Amniotic stem cell (primary cell): ENCODE results near the gene CAMTA1.

Experiments
- DNase-seq: peaks from one replicate; lab custom pipeline; 2025; lab: John Stamatoyannopoulos, UW

The CAMTA1 gene

DNA sequence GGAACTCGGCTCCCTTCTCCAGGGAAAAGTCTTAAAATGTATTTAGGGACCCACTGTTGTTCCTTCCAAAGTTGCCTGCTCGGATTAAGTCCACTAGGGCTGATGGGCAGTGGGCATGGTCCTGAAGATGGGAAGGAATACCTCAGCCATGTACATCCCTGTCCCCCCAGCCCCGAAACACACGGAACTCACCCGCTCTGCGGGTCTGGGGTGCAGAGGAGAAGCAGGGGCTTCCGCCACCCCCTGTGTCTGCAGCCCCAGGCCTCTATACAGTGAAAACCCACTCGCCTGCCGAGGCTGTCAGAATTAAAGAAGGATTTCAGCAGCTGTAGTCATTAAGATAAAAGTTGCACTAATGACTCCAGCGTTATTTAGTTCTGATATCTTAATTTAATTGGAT is 773.2 kb downstream of the CAMTA1 start:
- no peak for DNase-seq

DNA sequence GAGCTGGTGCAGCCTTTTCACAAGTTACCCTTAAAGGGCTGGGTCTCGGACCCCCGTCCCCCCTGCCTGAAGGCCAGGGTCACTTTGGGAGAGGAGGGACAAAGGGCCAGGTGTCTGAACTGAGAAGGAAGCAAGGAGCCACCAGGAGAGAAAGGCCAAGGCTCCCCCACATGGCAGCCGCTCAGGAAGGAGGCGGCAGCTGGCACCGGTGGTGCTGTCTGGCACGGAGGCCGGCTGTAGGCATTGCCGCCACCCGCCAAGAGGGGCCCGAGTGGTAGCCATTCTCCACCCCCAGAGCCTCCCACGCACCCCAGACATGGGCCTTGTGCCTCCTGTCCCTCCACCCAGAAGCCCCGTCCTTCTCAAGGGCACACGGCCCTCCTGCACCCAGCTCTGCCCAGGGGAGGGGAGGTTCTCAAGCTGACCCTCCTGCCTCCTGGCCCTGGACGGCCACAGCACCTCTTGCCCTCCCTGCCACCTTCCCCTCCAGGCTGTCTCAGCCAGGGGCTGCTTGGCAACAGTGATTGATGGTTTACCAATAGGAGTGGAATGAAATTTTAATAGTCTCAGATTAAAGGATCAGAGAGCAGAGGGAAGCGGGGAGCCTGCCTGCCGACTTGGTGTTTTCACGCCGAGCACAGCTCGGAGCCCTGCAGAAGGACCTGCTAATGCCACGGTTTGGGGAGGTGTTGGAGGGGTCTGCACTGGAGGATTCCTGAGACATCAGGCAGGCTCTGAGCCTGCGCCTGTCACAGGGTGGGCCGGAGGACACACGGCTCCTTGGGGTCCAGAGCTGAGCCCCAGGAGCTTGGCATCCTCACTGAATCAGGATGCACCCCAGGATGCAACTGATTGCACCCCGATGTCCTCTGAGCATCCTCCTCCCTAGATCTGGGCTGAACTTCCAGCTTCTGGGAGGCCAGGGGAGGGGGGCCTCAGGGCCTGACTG is 773.9 kb downstream of the CAMTA1 start:
- no peak for DNase-seq

DNA sequence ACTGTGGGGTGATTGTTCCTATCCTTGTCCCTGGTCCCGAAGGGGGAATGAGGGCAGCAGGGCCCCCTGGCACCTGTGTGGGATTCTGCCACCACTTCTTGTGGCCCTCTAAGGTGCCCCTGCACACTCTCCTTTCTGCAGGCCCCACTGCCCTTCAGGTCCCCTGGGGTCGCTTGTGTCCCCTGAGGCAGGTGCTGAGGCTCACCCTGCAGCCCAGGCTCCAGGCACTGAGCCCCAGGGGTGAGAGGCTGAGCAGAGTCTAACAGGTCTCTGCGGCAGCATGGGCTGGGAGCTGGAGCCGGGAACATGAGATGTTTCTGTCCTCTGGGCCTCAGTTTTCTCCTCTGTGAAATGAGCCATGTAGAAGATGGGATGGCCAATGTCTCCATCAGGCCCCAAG is 774.9 kb downstream of the CAMTA1 start:
- DNase-seq, result no peak

DNA sequence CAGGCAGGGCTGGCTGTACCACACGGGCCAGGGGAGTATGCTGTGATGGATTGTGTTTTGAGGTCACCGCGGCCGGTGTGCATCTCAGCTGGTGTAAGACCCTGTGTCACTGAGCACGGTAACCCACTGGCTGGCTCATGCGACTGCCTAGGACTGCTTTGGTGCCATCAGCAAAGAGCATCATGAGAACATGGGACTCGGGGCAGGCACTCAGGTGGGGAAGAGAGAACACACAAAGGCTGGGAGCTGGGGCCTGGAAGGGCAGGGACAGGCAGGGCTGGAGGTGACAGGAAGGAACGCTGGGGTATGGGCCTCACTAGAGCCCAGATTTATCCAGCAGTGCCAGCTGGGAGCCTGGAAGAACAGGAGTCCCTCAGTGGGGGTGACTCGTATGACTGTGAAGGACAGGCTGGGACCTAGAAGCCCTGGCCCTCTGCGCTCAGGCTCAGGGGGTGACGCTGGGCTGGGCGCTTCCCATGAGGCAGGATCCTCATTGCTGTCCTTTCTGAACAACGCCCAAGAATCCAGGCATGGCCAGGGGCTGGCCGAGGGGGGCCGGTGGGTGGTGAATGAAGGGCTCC is 775.4 kb downstream of the CAMTA1 start:
- DNase-seq, result no peak

DNA sequence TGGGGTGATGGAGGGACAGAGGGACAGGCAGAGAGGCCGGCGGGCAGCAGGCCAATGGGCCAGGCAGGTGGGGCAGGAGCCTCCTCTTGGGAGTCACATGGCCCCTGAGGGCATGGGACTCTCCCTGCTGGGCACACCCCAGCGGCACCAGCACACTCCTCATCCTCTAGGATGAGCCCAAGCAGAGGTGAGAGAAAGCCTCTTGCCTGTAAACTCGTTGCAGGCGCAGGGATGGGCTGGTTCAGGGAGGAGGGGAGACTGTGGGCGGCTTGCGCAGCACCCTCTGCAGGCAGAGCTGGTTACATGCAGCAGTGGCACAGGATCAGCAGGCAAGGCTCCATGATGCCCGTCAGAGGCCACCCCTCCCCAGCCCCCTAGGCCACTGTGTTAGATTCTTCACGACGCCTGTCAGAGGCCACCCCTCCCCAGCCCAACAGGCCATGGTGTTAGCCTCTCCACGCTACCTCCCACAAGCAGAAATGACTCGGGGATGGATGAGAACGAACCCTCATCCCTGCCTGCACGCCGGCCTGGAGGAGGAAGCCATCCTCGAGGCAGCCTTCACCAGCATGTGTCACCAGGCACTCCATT is 776.2 kb downstream of the CAMTA1 start:
- DNase-seq, result no peak

DNA sequence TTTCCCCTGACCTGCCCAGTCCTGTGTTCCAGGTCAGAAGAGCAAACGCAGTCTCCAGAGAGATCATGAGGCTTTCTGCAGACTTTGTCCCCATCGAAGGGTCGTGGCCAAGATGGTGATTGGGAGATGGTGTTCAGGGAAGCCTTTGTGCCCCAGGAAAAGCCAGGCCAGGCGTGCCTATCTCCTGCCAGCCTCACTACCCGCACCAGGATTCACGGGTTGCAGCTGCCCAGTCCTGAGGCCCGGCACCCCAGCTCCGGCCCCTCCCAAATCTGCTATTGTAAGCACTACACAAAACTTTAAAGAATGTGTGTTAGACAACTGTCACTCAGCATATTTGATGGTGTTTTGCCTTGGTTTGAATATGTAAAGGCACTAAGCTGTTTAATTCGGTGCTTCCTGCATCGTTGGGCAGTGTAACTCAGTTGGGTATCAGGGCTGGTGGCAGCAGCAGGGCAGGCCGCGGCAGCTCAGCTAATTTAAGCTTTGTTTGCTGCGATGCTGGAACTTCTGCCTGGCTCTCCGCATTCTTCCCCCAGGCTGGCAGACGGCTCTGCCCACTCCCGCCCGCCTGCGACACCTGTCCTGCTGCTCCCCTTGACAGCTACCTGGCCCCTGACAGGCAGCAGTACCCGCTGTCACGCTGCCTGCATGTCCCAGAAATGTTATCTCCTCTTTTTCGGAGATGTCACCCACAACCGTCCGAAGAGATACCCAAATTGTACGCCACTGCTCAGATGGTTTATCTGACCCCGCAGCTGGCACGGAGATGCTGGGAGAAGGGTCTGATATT is 776.9 kb downstream of the CAMTA1 start:
- DNase-seq, result no peak

DNA sequence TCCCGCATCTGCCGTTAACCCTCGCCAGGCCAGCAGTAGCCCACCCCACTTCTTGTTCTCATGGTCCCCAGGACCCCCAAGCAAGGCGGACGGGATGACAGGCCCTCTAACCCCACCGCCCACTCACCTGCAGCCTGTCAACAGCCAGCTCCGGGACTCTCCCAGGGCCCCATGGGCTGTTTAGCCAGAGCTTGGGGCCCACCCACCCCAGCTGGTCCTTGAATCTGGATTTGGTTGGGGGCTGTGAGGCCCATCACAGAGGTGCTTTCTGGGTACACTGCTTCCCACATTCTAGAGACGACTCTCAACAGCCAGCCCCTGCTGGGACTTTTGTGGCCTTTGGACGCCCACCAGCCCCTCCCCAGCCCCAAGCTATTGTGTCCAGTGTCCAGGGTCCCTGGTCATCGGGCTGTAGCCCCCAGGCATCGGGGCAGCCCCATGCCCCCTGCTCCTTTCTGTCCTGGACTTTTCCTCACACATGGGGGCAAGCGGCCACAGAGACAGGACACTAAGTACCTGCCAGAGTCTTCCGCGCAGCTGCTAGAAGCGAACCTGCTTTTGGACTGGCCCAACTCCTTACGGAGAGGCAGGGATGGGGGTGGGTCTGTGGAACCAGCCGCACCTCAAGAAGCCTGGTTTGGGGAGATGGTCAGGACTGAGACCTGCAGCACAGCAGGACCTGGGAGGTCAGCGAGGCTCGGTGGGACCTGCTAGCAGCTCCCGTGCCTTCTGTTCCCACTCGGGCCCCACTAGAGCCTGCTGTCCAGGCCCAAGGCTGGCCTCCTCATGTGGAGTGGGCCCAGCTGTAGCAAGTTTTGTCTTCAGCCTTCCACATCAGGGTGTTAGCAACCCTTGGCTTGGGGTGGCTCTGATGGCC is 777.7 kb downstream of the CAMTA1 start:
- no peak for DNase-seq

DNA sequence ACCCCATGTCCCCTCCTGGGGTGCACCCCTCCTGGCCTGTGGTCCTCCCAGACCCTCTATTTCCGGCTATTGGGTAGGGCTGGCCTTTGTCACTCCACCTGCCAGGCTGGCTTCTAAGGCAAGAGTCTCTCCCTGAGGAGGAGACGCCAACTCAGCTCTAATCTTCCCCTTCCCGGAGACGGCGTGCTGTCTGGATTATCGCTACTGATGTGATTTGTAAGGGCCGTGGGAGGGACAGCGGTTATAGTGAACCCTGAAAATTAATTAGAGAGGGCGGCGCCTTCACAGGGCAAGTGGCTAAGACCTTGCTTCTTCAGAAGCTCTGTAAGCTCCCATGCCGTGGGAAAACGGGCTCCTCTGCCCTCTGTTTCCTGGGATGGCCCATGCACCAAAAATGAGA is 778.9 kb downstream of the CAMTA1 start:
- DNase-seq, result no peak

DNA sequence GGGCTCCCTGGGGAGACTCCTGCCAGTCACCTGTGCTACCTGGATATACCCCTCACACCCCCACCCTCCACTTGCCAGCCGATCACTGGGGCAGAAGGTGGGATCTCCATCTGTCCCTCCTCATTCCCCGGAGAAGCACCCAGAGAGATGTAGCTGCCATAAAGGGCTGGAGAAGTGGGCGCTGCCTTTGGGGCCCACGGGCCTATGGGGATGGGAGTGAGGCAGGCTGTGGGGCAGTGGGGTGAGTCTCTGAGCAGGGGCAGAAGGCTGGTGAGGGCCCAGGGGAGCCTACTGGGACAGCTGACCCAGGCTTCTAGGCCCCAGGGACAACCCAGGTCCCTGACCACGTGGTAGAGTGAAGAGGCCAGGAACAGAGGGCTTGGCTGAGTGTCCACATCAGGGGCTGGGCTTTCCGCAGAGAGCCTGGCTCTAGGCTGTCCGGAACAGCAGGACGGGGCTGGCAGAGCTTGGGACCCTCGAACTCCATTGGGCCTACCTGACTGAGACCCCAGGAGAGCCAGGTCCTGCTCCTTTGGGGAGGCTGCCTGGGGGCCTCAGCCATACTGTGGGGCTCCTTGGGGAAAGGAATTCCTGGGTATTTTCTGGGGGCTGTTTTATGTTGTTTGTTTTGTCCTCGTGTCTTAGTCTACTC is 780.0 kb downstream of the CAMTA1 start:
- no peak for DNase-seq

DNA sequence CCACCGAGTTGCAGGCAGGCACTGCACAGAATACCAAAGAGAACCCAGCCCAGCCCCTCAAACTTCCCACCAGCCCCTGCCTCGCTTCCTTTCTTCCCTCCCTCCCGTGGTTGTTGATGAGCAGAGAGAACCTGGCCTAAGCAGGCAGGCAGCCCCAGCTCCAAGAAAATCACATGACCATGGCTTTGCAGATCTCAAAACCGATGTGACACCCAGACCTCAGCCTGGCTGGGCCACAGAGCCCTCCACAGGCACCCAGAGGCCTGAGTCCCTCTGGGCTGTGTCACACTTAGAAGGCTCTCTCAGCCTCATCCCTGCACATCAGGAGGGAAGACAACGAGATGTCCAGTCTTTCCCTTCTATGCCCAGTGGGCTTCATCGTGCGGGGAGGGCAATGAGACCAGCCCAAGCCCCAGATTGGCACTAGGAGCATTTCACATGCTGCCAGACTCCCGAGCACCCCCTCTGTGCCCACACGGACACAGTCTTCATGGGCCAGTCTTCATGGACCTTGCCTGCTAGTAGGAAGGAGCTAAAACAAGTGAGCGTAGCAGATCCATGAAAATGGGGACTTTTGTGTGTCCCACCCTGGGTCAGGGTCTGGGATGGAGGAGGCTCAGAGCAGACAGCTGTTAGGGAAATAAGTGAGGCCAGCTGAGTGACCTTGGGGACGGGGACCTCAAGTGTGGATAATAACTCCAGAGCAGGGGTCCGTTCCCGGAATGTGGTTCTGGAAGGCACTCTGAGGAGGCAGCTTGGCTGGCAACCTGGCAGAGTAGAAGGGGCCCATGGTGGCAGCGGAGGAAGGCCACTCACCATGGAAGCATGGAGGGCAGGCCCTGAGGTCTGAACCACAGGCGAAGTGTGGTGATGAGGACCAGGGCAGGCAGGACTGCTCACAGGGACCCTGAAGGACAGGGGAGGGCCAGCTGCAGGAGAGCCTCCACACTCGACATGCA is 781.4 kb downstream of the CAMTA1 start:
- DNase-seq, result no peak

DNA sequence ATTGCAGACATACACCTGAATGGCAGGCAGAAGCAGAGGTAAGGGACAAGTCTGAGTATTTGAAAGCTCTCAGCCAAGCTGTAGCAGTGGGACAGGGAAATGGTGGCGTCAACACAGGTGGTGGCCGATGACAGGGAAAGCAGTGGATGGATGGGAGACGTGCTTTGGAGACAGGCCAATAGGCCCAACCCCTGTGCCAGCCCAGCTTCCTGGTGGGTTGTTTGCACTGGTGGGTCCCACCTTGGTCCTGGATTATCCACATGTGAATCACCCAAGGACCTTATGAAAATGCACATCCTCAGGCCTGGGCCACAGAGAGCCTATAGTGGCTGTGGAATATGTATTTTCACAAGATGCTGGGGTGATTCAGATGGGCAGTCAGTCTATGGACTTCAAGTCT is 782.1 kb downstream of the CAMTA1 start:
- DNase-seq, result no peak

DNA sequence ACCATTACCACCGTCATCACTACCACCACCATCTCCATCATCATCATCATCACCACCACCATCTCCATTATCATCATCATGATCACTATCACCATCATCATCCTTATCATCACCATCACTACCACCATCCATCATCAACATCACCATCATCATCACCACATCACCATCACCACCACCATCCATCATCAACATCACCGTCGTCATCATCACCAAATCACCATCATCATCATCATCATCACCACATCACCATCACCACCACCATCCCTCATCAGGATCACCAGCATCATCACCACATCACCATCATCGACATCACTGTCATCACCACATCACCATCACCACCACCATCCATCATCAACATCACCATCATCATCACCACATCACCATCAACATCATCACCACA is 782.8 kb downstream of the CAMTA1 start:
- no peak for DNase-seq

DNA sequence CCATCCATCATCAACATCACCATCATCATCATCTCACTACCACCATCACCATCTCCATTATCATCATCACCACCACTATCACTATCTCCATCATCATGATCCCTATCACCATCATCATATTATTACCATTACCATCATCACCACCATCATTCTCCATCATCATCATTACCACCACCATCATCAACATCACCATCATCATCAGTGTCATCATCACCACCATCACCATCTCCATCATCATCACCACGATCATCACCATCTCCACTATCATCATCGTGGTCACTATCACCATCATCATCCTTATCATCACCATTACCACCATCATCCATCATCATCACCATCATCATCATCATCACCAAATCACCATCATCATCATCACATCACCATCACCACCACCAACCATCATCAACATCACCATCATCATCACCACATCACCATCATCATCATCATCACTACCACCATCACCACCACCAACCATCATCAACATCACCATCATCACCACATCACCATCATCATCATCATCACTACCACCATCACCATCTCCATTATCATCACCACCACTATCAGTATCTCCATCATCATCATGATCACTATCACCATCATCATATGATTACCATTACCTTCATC is 783.8 kb downstream of the CAMTA1 start:
- no peak for DNase-seq

DNA sequence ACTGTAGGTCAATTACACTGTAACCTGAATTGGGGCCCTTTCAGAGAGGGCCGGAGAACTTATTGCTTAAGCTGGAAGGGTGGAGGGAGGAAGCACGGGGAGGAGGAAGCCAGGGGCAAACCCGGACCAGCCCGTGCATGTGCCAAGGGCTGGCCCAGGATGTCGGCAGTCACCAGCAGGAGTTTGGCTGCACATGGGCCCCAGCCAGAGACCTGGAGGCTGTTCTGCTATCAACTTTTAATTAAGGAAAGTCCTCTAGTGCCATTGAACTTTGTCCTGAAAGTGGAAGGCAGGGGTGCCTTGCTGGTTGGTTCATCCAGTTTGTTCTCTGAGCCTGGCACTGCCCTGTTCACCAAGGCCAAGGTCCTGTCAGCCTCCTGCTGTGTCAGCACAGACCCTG is 785.1 kb downstream of the CAMTA1 start:
- DNase-seq, result no peak

DNA sequence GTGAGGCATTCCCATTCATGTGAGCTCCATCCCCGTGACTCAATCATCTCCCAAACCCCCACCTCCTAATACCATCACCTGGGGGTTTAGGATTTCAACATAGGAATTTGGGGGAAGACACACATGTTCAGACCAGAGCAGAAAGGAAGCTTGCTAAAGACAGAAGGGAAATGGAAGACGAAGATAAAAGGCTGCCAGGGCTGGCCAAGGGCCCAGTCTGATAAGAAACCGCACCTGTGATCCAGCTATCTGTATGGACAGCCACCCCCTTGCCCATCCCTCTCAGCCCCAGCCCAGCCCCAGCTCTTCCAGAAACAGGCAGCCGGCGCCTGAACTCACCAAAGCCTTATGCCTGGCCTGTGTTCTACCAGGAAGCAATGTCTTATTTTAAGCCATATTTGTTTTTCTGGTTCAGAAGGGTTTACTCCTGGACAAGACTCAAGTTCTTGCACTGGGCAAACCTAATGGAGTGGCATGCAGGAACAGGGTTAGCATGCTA is 787.4 kb downstream of the CAMTA1 start:
- no peak for DNase-seq

DNA sequence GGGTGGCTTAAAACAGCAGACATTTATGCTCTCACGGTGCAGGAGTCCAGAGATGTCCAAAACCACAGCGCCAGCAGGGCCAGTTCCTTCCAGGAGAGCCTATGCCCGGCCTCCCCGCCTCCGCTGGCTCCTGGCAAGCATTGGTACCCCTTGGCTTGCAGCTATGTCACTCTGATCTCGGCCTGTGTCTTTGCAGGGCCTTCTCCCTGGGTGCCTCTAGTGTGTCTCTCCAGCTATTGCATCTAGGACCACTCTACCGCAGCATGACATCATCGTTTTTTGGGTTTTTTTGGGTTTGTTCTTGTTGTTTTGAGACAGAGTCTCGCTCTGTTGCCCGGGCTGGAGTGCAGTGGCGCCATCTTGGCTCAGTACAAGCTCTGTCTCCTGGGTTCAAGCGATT is 788.2 kb downstream of the CAMTA1 start:
- no peak for DNase-seq

DNA sequence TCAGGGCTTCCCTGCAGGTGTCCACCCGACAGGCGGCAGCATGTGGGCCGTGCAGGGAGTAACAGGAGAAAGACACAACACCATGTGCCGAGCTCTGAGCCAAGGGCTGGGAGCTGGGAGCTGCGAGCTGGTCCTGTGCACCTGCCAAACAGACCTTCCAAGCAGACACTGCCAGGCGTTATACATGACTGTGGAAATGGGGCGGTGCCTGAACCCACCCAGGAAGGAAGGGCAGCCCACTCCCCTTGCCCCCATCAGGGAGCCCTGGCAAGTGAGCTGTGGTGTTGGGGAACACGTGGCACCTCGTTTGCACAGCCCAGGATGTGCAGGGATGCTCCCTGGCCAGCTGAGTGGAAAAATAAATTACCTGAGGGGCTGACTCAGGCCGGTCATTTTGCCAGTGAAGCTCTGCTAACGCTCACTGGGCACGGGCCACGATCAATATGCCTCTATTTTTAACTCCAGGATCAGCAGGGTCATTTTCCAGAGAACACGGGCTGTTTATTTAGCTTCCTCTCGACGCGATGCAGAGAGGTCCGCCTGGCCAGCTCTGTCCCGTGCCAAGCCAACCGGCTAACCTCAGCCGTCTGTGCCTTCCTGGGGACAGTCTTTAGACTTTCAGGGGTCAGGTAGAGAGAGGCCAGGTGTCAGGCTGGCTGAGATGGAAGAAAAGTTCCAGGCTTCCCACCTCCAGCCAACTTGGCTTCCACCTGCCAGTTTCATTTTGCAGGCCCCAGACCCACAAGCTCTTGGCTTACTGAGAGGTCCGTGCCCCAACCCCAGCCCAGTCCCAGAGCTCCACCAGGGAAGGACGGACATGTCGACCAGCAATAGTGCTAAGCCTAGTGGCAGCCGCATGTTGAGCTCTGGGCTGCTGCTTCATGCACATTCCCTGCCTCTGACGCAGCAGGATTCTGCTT is 789.1 kb downstream of the CAMTA1 start:
- no peak for DNase-seq

DNA sequence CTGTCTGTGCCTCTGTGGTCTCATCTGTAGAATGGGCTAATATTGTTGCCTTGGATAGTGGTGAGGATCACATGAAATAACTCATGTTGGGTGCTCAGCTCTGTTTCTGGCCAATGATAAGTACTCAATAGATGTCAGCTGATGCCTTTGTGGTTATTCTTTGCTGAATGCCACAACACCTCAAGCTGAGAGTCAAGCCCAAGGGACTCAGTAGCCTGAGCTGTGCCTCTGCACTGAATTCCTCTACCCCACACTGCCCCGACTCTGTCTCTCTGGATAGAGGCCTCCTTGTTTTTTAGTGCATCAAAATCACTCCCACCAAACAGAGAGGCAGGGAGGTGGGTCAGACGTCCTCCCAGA is 789.8 kb downstream of the CAMTA1 start:
- no peak for DNase-seq
